H1 (cell line): ENCODE measurements around the gene DHX34. TPM values are rescaled to one million over a fixed set of nuclear protein-coding genes. Genes with fewer than 3 reads are reported as not detected.

Source experiments
- CTCF ChIA-PET: fragments of 300-600 bp; sonication (Branson Sonifier 250); formaldehyde crosslinking; loops from one replicate; lab custom pipeline; 2021; ENCODE audit not compliant: partially characterized antibody; lab: Charles Lee
- POLR2A ChIA-PET: fragments of 300-600 bp; sonication (Branson Sonifier 250); formaldehyde crosslinking; loops from one replicate; lab custom pipeline; 2021; ENCODE audit warnings: inconsistent platforms; ENCODE audit not compliant: partially characterized antibody; lab: Charles Lee
- DNase-seq, 2 experiments: peaks; one replicate each; pipeline versions ENCODE4 v3.0.0 to v3.0.0-alpha.2; 2010 to 2022; ENCODE audit warnings: low spot score in 2 of 2, low read depth in 1 of 2, mixed read lengths in 1 of 2
- FAIRE-seq: peaks from 2 replicates; lab custom pipeline; 2011; peaks lifted over from hg19 to GRCh38; lab: Jason Lieb, UNC
- H2AFZ ChIP-seq: 2 replicates; pipeline ENCODE4 v1.8.1; 2012; ENCODE audit warnings: low read length, inconsistent platforms
- H2AK5ac ChIP-seq: 2 replicates; pipeline ENCODE4 v1.6.1; 2013; ENCODE audit warnings: low read depth, low read length
- H2BK120ac ChIP-seq: replicated peaks from 2 replicates; pipeline ENCODE3; 2013; ENCODE audit warnings: low read depth, low read length, inconsistent platforms
- H2BK12ac ChIP-seq: 2 replicates; pipeline ENCODE4 v1.6.1; 2013; ENCODE audit warnings: low read depth, low read length
- H2BK15ac ChIP-seq: 2 replicates; pipeline ENCODE4 v1.6.1; 2013; ENCODE audit warnings: low read length
- H2BK20ac ChIP-seq: 2 replicates; pipeline ENCODE4 v1.6.1; 2013; ENCODE audit warnings: low read length
- H2BK5ac ChIP-seq: 2 replicates; pipeline ENCODE4 v1.6.1; 2013; ENCODE audit warnings: low read depth, low read length
- H3K14ac ChIP-seq: 2 replicates; pipeline ENCODE4 v1.6.1; 2013; ENCODE audit warnings: inconsistent platforms; ENCODE audit not compliant: insufficient read length
- H3K18ac ChIP-seq: 2 replicates; pipeline ENCODE4 v1.6.1; 2013; ENCODE audit warnings: low read length; ENCODE audit errors: extremely low read depth
- H3K23ac ChIP-seq: 2 replicates; pipeline ENCODE4 v1.6.1; 2013; ENCODE audit warnings: inconsistent platforms; ENCODE audit not compliant: insufficient read length
- H3K23me2 ChIP-seq: 2 replicates; pipeline ENCODE4 v1.6.1; 2013; ENCODE audit warnings: low read depth, low read length
- H3K27ac ChIP-seq: 2 replicates; pipeline ENCODE4 v1.6.1; 2011; ENCODE audit warnings: low read depth, low read length, inconsistent platforms
- H3K27me3 ChIP-seq, 4 experiments: replicated peaks in 1 of 4; 1 replicate in 1 of 4; 2 replicates in 3 of 4; pipeline versions ENCODE4 v1.6.1 to v1.8.1; 2011 to 2013; ENCODE audit warnings: low read length in 3 of 4, mild to moderate bottlenecking in 3 of 4, inconsistent platforms in 2 of 4, mixed read lengths in 2 of 4, moderate library complexity in 1 of 4; ENCODE audit not compliant: control insufficient read depth in 3 of 4, insufficient read depth in 3 of 4; ENCODE audit errors: extremely low read depth in 1 of 4
- H3K36me3 ChIP-seq, 4 experiments: 2 replicates each; pipeline versions ENCODE4 v1.6.1 to v1.8.1; 2011 to 2013; ENCODE audit warnings: mild to moderate bottlenecking in 4 of 4, low read length in 3 of 4, moderate library complexity in 2 of 4, control low read depth in 1 of 4, inconsistent platforms in 1 of 4; ENCODE audit not compliant: insufficient read depth in 4 of 4, control insufficient read depth in 2 of 4
- H3K4ac ChIP-seq: replicated peaks from 2 replicates; pipeline ENCODE3; 2013; ENCODE audit warnings: low read length, low read depth, mixed read lengths, inconsistent platforms; ENCODE audit not compliant: insufficient read length
- H3K4me1 ChIP-seq, 4 experiments: replicated peaks in 1 of 4; 1 replicate in 1 of 4; 2 replicates in 3 of 4; pipeline versions ENCODE4 v1.6.1 to v1.8.1; 2011 to 2013; ENCODE audit warnings: low read length in 3 of 4, inconsistent platforms in 2 of 4, mixed read lengths in 1 of 4; ENCODE audit not compliant: insufficient read depth in 4 of 4, control insufficient read depth in 3 of 4
- H3K4me2 ChIP-seq, 2 experiments: 2 replicates each; pipeline versions ENCODE4 v1.6.1 to v1.8.1; 2011 to 2013; ENCODE audit warnings: low read depth in 2 of 2, low read length in 2 of 2, control low read depth in 1 of 2, inconsistent platforms in 1 of 2, mild to moderate bottlenecking in 1 of 2; ENCODE audit not compliant: insufficient read depth in 1 of 2
- H3K4me3 ChIP-seq, 4 experiments: fragments of 200-600, 300-600 bp in 1 of 4; sonication (generic), shearing (Covaris generic), sonication (Bioruptor Twin) in 1 of 4; 2 replicates each; pipeline versions ENCODE4 v1.5.1 to v1.8.1; 2011 to 2016; ENCODE audit warnings: low read length in 4 of 4, low read depth in 3 of 4, control low read depth in 2 of 4, inconsistent platforms in 2 of 4, mild to moderate bottlenecking in 2 of 4, mixed read lengths in 1 of 4, moderate library complexity in 1 of 4; ENCODE audit not compliant: insufficient read depth in 2 of 4; ENCODE audit errors: extremely low read depth in 1 of 4
- H3K56ac ChIP-seq: replicated peaks from 2 replicates; pipeline ENCODE3; 2013; ENCODE audit warnings: low read depth, mild to moderate bottlenecking, mixed read lengths, low read length, inconsistent platforms; ENCODE audit not compliant: insufficient read length
- H3K79me1 ChIP-seq: 2 replicates; pipeline ENCODE4 v1.6.1; 2013; ENCODE audit warnings: low read depth, low read length, control low read depth
- H3K79me2 ChIP-seq, 2 experiments: 2 replicates each; pipeline versions ENCODE4 v1.6.1 to v1.8.1; 2012 to 2013; ENCODE audit warnings: low read length in 2 of 2, mild to moderate bottlenecking in 2 of 2, inconsistent platforms in 1 of 2; ENCODE audit not compliant: insufficient read depth in 2 of 2, control insufficient read depth in 1 of 2
- H3K9ac ChIP-seq, 4 experiments: replicated peaks in 1 of 4; 1 replicate in 1 of 4; 2 replicates in 3 of 4; pipeline versions ENCODE4 v1.6.1 to v1.8.1; 2011 to 2013; ENCODE audit warnings: low read depth in 3 of 4, low read length in 3 of 4, control low read depth in 2 of 4, mild to moderate bottlenecking in 2 of 4, moderate library complexity in 2 of 4, inconsistent platforms in 1 of 4; ENCODE audit errors: extremely low read depth in 1 of 4
- H3K9me3 ChIP-seq, 2 experiments: 2 replicates each; pipeline versions ENCODE4 v1.6.1 to v1.8.1; 2012 to 2013; ENCODE audit warnings: mild to moderate bottlenecking in 2 of 2, moderate library complexity in 2 of 2, control low read depth in 1 of 2, inconsistent platforms in 1 of 2, low read depth in 1 of 2, low read length in 1 of 2, mixed read lengths in 1 of 2; ENCODE audit not compliant: insufficient read depth in 2 of 2
- H4K20me1 ChIP-seq, 2 experiments: replicated peaks in 1 of 2; 2 replicates each; pipeline versions ENCODE3 to v1.8.1; 2011 to 2013; ENCODE audit warnings: inconsistent platforms in 2 of 2, low read length in 2 of 2, mild to moderate bottlenecking in 1 of 2; ENCODE audit not compliant: insufficient read depth in 2 of 2, control insufficient read depth in 1 of 2
- H4K5ac ChIP-seq: 2 replicates; pipeline ENCODE4 v1.6.1; 2013; ENCODE audit warnings: low read length, low read depth, mixed read lengths, inconsistent platforms; ENCODE audit not compliant: insufficient read length
- H4K8ac ChIP-seq: 2 replicates; pipeline ENCODE4 v1.8.0; 2013; ENCODE audit warnings: mild to moderate bottlenecking, moderate library complexity, low read length, inconsistent platforms; ENCODE audit not compliant: insufficient read depth; ENCODE audit errors: extremely low read depth
- H4K91ac ChIP-seq: replicated peaks from 2 replicates; pipeline ENCODE3; 2013; ENCODE audit warnings: low read length, mixed read lengths, inconsistent platforms; ENCODE audit not compliant: insufficient read length
- BACH1 ChIP-seq: IDR thresholded peaks from 2 replicates; pipeline ENCODE4 v1.6.1; 2012; ENCODE audit warnings: low read length, improper control_type of control experiment
- CHD1 ChIP-seq: IDR thresholded peaks from 2 replicates; pipeline ENCODE4 v1.6.1; 2012; ENCODE audit warnings: low read depth, low read length, improper control_type of control experiment
- GTF2F1 ChIP-seq: IDR thresholded peaks from 2 replicates; pipeline ENCODE4 v1.6.1; 2012; ENCODE audit warnings: low read depth, low read length, improper control_type of control experiment, borderline replicate concordance
- KDM4A ChIP-seq: IDR thresholded peaks from one replicate; pipeline ENCODE4 v1.7.1; 2012; ENCODE audit warnings: low read depth, mild to moderate bottlenecking, moderate library complexity, low read length, inconsistent platforms; ENCODE audit not compliant: severe bottlenecking
- KDM5A ChIP-seq: fragments of 200-600 bp; IDR thresholded peaks from 2 replicates; pipeline ENCODE4 v1.7.1; 2012; ENCODE audit warnings: mild to moderate bottlenecking, low read length, inconsistent platforms, mixed read lengths
- MAFK ChIP-seq: IDR thresholded peaks from 2 replicates; pipeline ENCODE4 v1.6.1; 2012; ENCODE audit warnings: low read depth, mild to moderate bottlenecking, improper control_type of control experiment, low read length
- RFX5 ChIP-seq: IDR thresholded peaks from 2 replicates; pipeline ENCODE4 v1.6.1; 2011; ENCODE audit warnings: low read depth, low read length, improper control_type of control experiment, borderline replicate concordance
- RXRA ChIP-seq: IDR thresholded peaks from 2 replicates; pipeline ENCODE4 v1.6.1; 2011; ENCODE audit warnings: low read depth, mild to moderate bottlenecking, low read length, moderate library complexity; ENCODE audit not compliant: insufficient read depth
- SP1 ChIP-seq: IDR thresholded peaks from 2 replicates; pipeline ENCODE4 v1.6.1; 2011; ENCODE audit warnings: low read depth, low read length
- TCF12 ChIP-seq: IDR thresholded peaks from 2 replicates; pipeline ENCODE4 v1.6.1; 2011; ENCODE audit warnings: low read depth, mild to moderate bottlenecking, low read length
- TEAD4 ChIP-seq: IDR thresholded peaks from 2 replicates; pipeline ENCODE4 v1.6.1; 2012; ENCODE audit warnings: low read depth, low read length, inconsistent platforms, mixed read lengths
- WGBS, 2 experiments: shearing (Covaris generic) in 1 of 2; methylation state at CpG; one replicate each; pipeline versions ENCODE4 v1.1.6 to v1.1.7; 2013 to 2015; ENCODE audit warnings: low lambda C conversion rate in 2 of 2, mixed read lengths in 2 of 2, inconsistent platforms in 1 of 2, low coverage in 1 of 2, missing lambda C conversion rate in 1 of 2; ENCODE audit not compliant: insufficient replicate concordance in 2 of 2, insufficient coverage in 1 of 2, insufficient read length in 1 of 2; ENCODE audit errors: extremely low coverage in 1 of 2, missing lambda C conversion rate in 1 of 2; 5-methylcytosine and 5-hydroxymethylcytosine counted together
- polyA plus RNA-seq, 7 experiments: library from polyadenylated mRNA; depleted of rRNA in 3 of 7; stranded (reverse) in 5 of 7; unstranded in 2 of 7; fragments of >200 nt in 5 of 7; fragments of 200-250 nt in 2 of 7; gene quantifications; 1 replicate in 5 of 7; 2 replicates in 1 of 7; 4 replicates in 1 of 7; pipeline versions ENCODE4 v1.2.1 to v1.2.3, GENCODE V29; 2011 to 2013; ENCODE audit warnings: missing spikeins in 2 of 7, mixed read lengths in 2 of 7
- total RNA-seq: library from RNA; stranded (reverse); fragmentation: NEBNext Ultra II Directional; extraction: Animal tissue kit (Norgen Biotek cat#: 25700); gene quantifications from 2 replicates; pipeline ENCODE4 v1.2.1, GENCODE V29; 2021
- TF ChIP-seq, protein P1 (sequence below), 3 experiments: IDR thresholded peaks; 1 replicate in 2 of 3; 2 replicates in 1 of 3; pipeline versions ENCODE4 v1.5.1 to v1.6.1; 2011; ENCODE audit warnings: low read length in 3 of 3, mild to moderate bottlenecking in 3 of 3, inconsistent platforms in 2 of 3, low read depth in 1 of 3, moderate library complexity in 1 of 3; ENCODE audit not compliant: insufficient read depth in 1 of 3; ENCODE audit errors: control extremely low read depth in 1 of 3

The DHX34 gene
- total and polyA plus RNA-seq, 2 of the 8 experiments (the other 6 are each of a cell fraction or from before 2014, with no cell fraction given): 17.5 to 24.3 TPM

- DNase-seq (no peak), FAIRE-seq (no peak)
- POLR2A ChIA-PET: no interaction called here
- no peak overlapping the region for H3K18ac ChIP-seq
- H3K4me1 ChIP-seq: peaks cover 0 to 4% (median 0%) of the 10 kb centered on the region in 4 experiments; a peak in 2 of 7 replicates
- H4K91ac ChIP-seq: no peak overlapping the region
- H4K5ac ChIP-seq: no peak overlapping the region
- H3K4ac ChIP-seq: no peak overlapping the region
- no peak overlapping the region for H2AFZ ChIP-seq
- no peaks in the 10 kb centered on the region for H3K23me2 ChIP-seq
- H2BK12ac ChIP-seq: no peak overlapping the region
- no peak overlapping the region for H4K8ac ChIP-seq
- H2BK120ac ChIP-seq: no peak overlapping the region
- CTCF ChIA-PET: interaction anchor here (0.9 to 3.7 kb wide), 5 partner anchors 9 to 45 kb away, joined by 3 to 32 read pairs (median 7); partner anchors contain the start of gene DHX34
- no peak overlapping the region for H3K4me2 ChIP-seq
- no peaks in the 10 kb centered on the region for H3K79me2 ChIP-seq
- no peak overlapping the region for H2BK20ac ChIP-seq
- H3K56ac ChIP-seq: no peak overlapping the region
- H3K9me3 ChIP-seq: no peaks in the 10 kb centered on the region
- H4K20me1 ChIP-seq: no peaks in the 10 kb centered on the region
- WGBS, 2 experiments: 93% methylated on average over 6 of the region's 6 CpGs; no CpG with 5 or more reads in 1 of the 2 experiments
- no peak overlapping the region for H2BK5ac ChIP-seq
- H2AK5ac ChIP-seq: no peak overlapping the region
- H2BK15ac ChIP-seq: no peak overlapping the region
- H3K79me1 ChIP-seq: no peaks in the 10 kb centered on the region
- H3K9ac ChIP-seq: no peak overlapping the region
- no peaks in the 10 kb centered on the region for H3K36me3 ChIP-seq
- no peak overlapping the region for H3K14ac ChIP-seq
- H3K4me3 ChIP-seq: no peak overlapping the region
- no peaks in the 10 kb centered on the region for H3K27me3 ChIP-seq
- no peak overlapping the region for H3K27ac ChIP-seq
- H3K23ac ChIP-seq: no peak overlapping the region
- TF ChIP-seq, protein P1, sequence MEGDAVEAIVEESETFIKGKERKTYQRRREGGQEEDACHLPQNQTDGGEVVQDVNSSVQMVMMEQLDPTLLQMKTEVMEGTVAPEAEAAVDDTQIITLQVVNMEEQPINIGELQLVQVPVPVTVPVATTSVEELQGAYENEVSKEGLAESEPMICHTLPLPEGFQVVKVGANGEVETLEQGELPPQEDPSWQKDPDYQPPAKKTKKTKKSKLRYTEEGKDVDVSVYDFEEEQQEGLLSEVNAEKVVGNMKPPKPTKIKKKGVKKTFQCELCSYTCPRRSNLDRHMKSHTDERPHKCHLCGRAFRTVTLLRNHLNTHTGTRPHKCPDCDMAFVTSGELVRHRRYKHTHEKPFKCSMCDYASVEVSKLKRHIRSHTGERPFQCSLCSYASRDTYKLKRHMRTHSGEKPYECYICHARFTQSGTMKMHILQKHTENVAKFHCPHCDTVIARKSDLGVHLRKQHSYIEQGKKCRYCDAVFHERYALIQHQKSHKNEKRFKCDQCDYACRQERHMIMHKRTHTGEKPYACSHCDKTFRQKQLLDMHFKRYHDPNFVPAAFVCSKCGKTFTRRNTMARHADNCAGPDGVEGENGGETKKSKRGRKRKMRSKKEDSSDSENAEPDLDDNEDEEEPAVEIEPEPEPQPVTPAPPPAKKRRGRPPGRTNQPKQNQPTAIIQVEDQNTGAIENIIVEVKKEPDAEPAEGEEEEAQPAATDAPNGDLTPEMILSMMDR (IDR thresholded peaks at IDR 0.05; ENCODE audit: control extremely low read depth in 1 of 3, insufficient read depth in 1 of 3, low read depth in 1 of 3, low read length in 3 of 3): no peak
- no peak for TF ChIP-seq BACH1
- no peak for TF ChIP-seq MAFK
- TF ChIP-seq GTF2F1: no peak
- TF ChIP-seq KDM5A: no peak
- no peak for TF ChIP-seq SP1
- no peak for TF ChIP-seq TCF12
- TF ChIP-seq RXRA: no peak
- no peak for TF ChIP-seq KDM4A
- no peak for TF ChIP-seq CHD1
- no peak for TF ChIP-seq RFX5
- TF ChIP-seq TEAD4: no peak
These were observed 45.1 kb upstream of the DHX34 start for GRCh38 chr19:47303966-47304365.
